IMR-90 (cell line): ENCODE measurements around the gene ACVR1. TPM values are rescaled to one million over a fixed set of nuclear protein-coding genes. Genes with fewer than 3 reads are reported as not detected.

ENCODE experiments used
- ATAC-seq: fragments of 200-7000 bp; cut with Tn5 transposase; 2 replicates; pipeline ENCODE4 v1.9.1; 2020; ENCODE audit warnings: low read depth, mild to moderate bottlenecking, moderate library complexity
- BruUV-seq: library from RNA; stranded (reverse); fragments of 400-500 nt; replicated peaks from 2 replicates; lab custom pipeline; 2021; lab: Mats Ljungman, UMichigan
- CTCF ChIA-PET: fragments of 300-600 bp; formaldehyde crosslinking; extraction: SDS; loops from one replicate; lab custom pipeline; 2021; ENCODE audit warnings: antibody characterized with exemption; lab: Yijun Ruan, JAX
- POLR2A ChIA-PET: fragments of 300-600 bp; sonication (Branson Sonifier 250); formaldehyde crosslinking; loops from one replicate; lab custom pipeline; 2022; ENCODE audit warnings: antibody characterized with exemption; ENCODE audit not compliant: unreplicated experiment; lab: Charles Lee
- DNase-seq: peaks from one replicate; pipeline ENCODE4 v3.0.0; 2013
- H2AFZ ChIP-seq: replicated peaks from 2 replicates; pipeline ENCODE3; 2013; ENCODE audit warnings: low read length, mild to moderate bottlenecking; ENCODE audit not compliant: poor library complexity
- H2AK5ac ChIP-seq: 2 replicates; pipeline ENCODE4 v1.6.1; 2013; ENCODE audit warnings: low read depth, low read length, inconsistent platforms
- H2AK9ac ChIP-seq: replicated peaks from 2 replicates; pipeline ENCODE3; 2013; ENCODE audit warnings: mild to moderate bottlenecking, low read depth, low read length, moderate library complexity; ENCODE audit not compliant: poor library complexity
- H2BK120ac ChIP-seq: 2 replicates; pipeline ENCODE4 v1.6.1; 2013; ENCODE audit warnings: low read depth, low read length, inconsistent platforms
- H2BK15ac ChIP-seq: 3 replicates; pipeline ENCODE4 v1.6.1; 2013; ENCODE audit warnings: low read depth, low read length, inconsistent platforms
- H2BK20ac ChIP-seq: 2 replicates; pipeline ENCODE4 v1.6.1; 2013; ENCODE audit warnings: low read depth, mild to moderate bottlenecking, inconsistent platforms, low read length, moderate library complexity
- H2BK5ac ChIP-seq: 2 replicates; pipeline ENCODE4 v1.6.1; 2013; ENCODE audit warnings: mild to moderate bottlenecking, low read depth, low read length, inconsistent platforms; ENCODE audit not compliant: poor library complexity, severe bottlenecking
- H3K14ac ChIP-seq: replicated peaks from 2 replicates; pipeline ENCODE4 v1.6.1; 2013; ENCODE audit warnings: low read depth, low read length, inconsistent platforms
- H3K18ac ChIP-seq: 2 replicates; pipeline ENCODE4 v1.6.1; 2013; ENCODE audit warnings: low read depth, low read length, control low read depth
- H3K23ac ChIP-seq: 2 replicates; pipeline ENCODE4 v1.6.1; 2013; ENCODE audit warnings: low read depth, low read length, inconsistent platforms
- H3K27ac ChIP-seq: 2 replicates; pipeline ENCODE4 v1.5.1; 2013; ENCODE audit warnings: mild to moderate bottlenecking, control low read depth, low read length; ENCODE audit not compliant: insufficient read depth
- H3K27me3 ChIP-seq: 2 replicates; pipeline ENCODE4 v1.6.1; 2013; ENCODE audit warnings: low read length; ENCODE audit not compliant: control insufficient read depth, insufficient read depth
- H3K36me3 ChIP-seq: 2 replicates; pipeline ENCODE4 v1.6.1; 2013; ENCODE audit warnings: low read length, mixed read lengths; ENCODE audit not compliant: control insufficient read depth, insufficient read depth
- H3K4ac ChIP-seq: 2 replicates; pipeline ENCODE4 v1.6.1; 2013; ENCODE audit warnings: low read depth, low read length, inconsistent platforms
- H3K4me1 ChIP-seq: 2 replicates; pipeline ENCODE4 v1.6.1; 2013; ENCODE audit warnings: low read length, mixed read lengths; ENCODE audit not compliant: control insufficient read depth, insufficient read depth
- H3K4me2 ChIP-seq: 2 replicates; pipeline ENCODE4 v1.6.1; 2013; ENCODE audit warnings: low read depth, mild to moderate bottlenecking, control low read depth, low read length, moderate library complexity
- H3K4me3 ChIP-seq: 2 replicates; pipeline ENCODE4 v1.5.1; 2013; ENCODE audit warnings: low read depth, mild to moderate bottlenecking, control low read depth, low read length, moderate library complexity; ENCODE audit not compliant: insufficient read depth
- H3K56ac ChIP-seq: 2 replicates; pipeline ENCODE4 v1.6.1; 2013; ENCODE audit warnings: low read length, inconsistent platforms; ENCODE audit not compliant: insufficient read depth; ENCODE audit errors: extremely low read depth
- H3K79me1 ChIP-seq, 2 experiments: 2 replicates each; pipeline ENCODE4 v1.6.1; 2013; ENCODE audit warnings: low read length in 2 of 2, inconsistent platforms in 1 of 2, low read depth in 1 of 2
- H3K9ac ChIP-seq: 2 replicates; pipeline ENCODE4 v1.6.1; 2013; ENCODE audit warnings: low read depth, low read length, control low read depth
- H3K9me1 ChIP-seq: 2 replicates; pipeline ENCODE4 v1.6.1; 2013; ENCODE audit warnings: low read length, inconsistent platforms; ENCODE audit not compliant: insufficient read depth
- H3K9me3 ChIP-seq: 2 replicates; pipeline ENCODE4 v1.6.1; 2013; ENCODE audit warnings: low read length; ENCODE audit not compliant: control insufficient read depth, insufficient read depth
- H4K20me1 ChIP-seq: 2 replicates; pipeline ENCODE4 v1.6.1; 2013; ENCODE audit warnings: low read length, inconsistent platforms; ENCODE audit not compliant: insufficient read depth
- H4K5ac ChIP-seq: 2 replicates; pipeline ENCODE4 v1.6.1; 2013; ENCODE audit warnings: mild to moderate bottlenecking, low read depth, low read length, control low read depth
- H4K8ac ChIP-seq, 2 experiments: 2 replicates each; pipeline ENCODE4 v1.6.1; 2013; ENCODE audit warnings: low read depth in 2 of 2, low read length in 2 of 2, control low read depth in 1 of 2, inconsistent platforms in 1 of 2
- H4K91ac ChIP-seq: 2 replicates; pipeline ENCODE4 v1.6.1; 2013; ENCODE audit warnings: low read depth, low read length, inconsistent platforms; ENCODE audit not compliant: insufficient read depth
- CEBPB ChIP-seq: IDR thresholded peaks from 2 replicates; pipeline ENCODE4 v1.6.1; 2012; ENCODE audit warnings: low read depth, low read length, improper control_type of control experiment
- CHD1 ChIP-seq: IDR thresholded peaks from 2 replicates; pipeline ENCODE4 v1.6.1; 2012; ENCODE audit warnings: low read depth, low read length, improper control_type of control experiment
- CTCF ChIP-seq: conservative IDR thresholded peaks from 2 replicates; pipeline ENCODE4 v1.5.1; 2012; ENCODE audit warnings: mild to moderate bottlenecking, low read depth, low read length, improper control_type of control experiment
- FOS ChIP-seq: fragments of 150-350 bp; IDR thresholded peaks from 2 replicates; pipeline ENCODE4 v1.6.1; 2016; ENCODE audit warnings: low read depth, low read length
- MAFK ChIP-seq: IDR thresholded peaks from 2 replicates; pipeline ENCODE4 v1.6.1; 2012; ENCODE audit warnings: low read depth, low read length, improper control_type of control experiment
- MXI1 ChIP-seq: IDR thresholded peaks from 2 replicates; pipeline ENCODE4 v1.6.1; 2012; ENCODE audit warnings: low read depth, mild to moderate bottlenecking, low read length, moderate library complexity, borderline replicate concordance
- RAD21 ChIP-seq: IDR thresholded peaks from 2 replicates; pipeline ENCODE4 v1.6.1; 2012; ENCODE audit warnings: low read length, improper control_type of control experiment
- SMC3 ChIP-seq: fragments of 150-350 bp; IDR thresholded peaks from 2 replicates; pipeline ENCODE4 v1.6.1; 2016; ENCODE audit warnings: low read depth, mild to moderate bottlenecking, antibody characterized with exemption, low read length, moderate library complexity
- USF2 ChIP-seq: fragments of 150-350 bp; IDR thresholded peaks from 2 replicates; pipeline ENCODE4 v1.6.1; 2017; ENCODE audit warnings: mild to moderate bottlenecking, antibody characterized with exemption, low read length, low read depth
- WGBS, 2 experiments: methylation state at CpG; one replicate each; pipeline versions ENCODE4 v1.1.5 to v1.1.7; 2013; ENCODE audit warnings: missing lambda C conversion rate in 2 of 2; ENCODE audit not compliant: insufficient read length in 1 of 2; ENCODE audit errors: extremely low coverage in 2 of 2; 5-methylcytosine and 5-hydroxymethylcytosine counted together
- dilution Hi-C: fragments of 300-500 bp; cut with HindIII; formaldehyde crosslinking; loops from one replicate; pipeline ENCODE4 v1.14.3; 2018; ENCODE audit warnings: low sequenced_read_pairs; ENCODE audit not compliant: unreplicated experiment
- in situ Hi-C: fragments of 300-500 bp; cut with MboI; formaldehyde crosslinking; loops from 3 replicates; pipeline ENCODE4 v1.14.3; 2019; ENCODE audit warnings: low sequenced_read_pairs, inconsistent platforms, mixed read lengths
- intact Hi-C: fragments of 100-400 bp; cut with micrococcal nuclease; formaldehyde crosslinking; loops from 2 replicates; pipeline ENCODE4 v1.10.0; 2022
- polyA plus RNA-seq, 3 experiments: library from polyadenylated mRNA; depleted of rRNA; stranded (reverse); fragments of >200 nt; gene quantifications; 2 replicates each; pipeline ENCODE4 v1.2.3, GENCODE V29; 2012; ENCODE audit warnings: low replicate concordance in 1 of 3
- total RNA-seq: library from RNA; depleted of rRNA; stranded (reverse); fragments of >200 nt; gene quantifications from 2 replicates; pipeline ENCODE4 v1.2.3, GENCODE V29; 2012

The ACVR1 gene
- total and polyA plus RNA-seq, 2 of the 4 experiments (the other 2 are of a cell fraction) = 21.1 to 40.8 TPM

DNA sequence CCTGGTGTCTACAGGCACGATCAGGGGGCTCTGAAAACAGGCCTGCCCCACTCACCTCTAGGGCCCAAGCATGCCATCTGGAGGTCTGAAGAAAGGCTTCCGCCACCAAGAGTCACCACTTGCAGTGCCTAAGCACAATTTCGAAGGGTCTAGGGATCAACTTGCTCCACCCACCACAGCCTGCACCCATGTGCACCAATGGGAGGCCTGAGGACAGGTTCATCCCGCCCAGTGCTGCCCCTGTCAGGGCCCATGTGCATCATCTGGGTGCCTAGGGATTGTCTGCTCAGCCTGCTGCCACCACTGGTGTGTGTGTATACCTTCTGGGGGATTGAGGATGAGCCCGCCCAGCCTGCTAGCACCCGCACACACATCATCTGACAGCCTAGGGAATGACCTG is 126.4 kb downstream of the ACVR1 start:
- H3K9ac ChIP-seq = no peak overlapping the region
- H3K9me1 ChIP-seq = peaks cover 8% of the 10 kb centered on the region
- no peak overlapping the region for H2AK5ac ChIP-seq
- no peak overlapping the region for H3K4ac ChIP-seq
- H3K9me3 ChIP-seq = no peaks in the 10 kb centered on the region
- H4K91ac ChIP-seq = no peak overlapping the region
- peaks cover 9% of the 10 kb centered on the region for H3K4me1 ChIP-seq
- H2BK15ac ChIP-seq = no peak overlapping the region
- H3K36me3 ChIP-seq = peaks cover 17% of the 10 kb centered on the region
- no peak overlapping the region for H2BK20ac ChIP-seq
- no peak for DNase-seq
- H2AFZ ChIP-seq = peak overlapping the region; percentile 40
- BruUV-seq = no TSS peak
- no peaks in the 10 kb centered on the region for H4K20me1 ChIP-seq
- peaks cover 13 to 40% of the 10 kb centered on the region in 2 experiments; a peak in 3 of 4 replicates for H3K79me1 ChIP-seq
- H3K56ac ChIP-seq = no peak overlapping the region
- H2AK9ac ChIP-seq = no peak overlapping the region
- H3K4me2 ChIP-seq = no peak overlapping the region
- no peak overlapping the region for H3K23ac ChIP-seq
- TF ChIP-seq CTCF = no peak
- no peak for TF ChIP-seq FOS
- TF ChIP-seq RAD21 = no peak
- no peak for TF ChIP-seq MAFK
- TF ChIP-seq CHD1 = no peak
- no peak for TF ChIP-seq USF2
- no peak for TF ChIP-seq CEBPB
- no peak for TF ChIP-seq SMC3
- no peak for TF ChIP-seq MXI1
- no peak overlapping the region for H3K14ac ChIP-seq
- H3K27me3 ChIP-seq = no peaks in the 10 kb centered on the region
- no CpG with 5 or more reads among the region's 6 CpGs for WGBS, 2 experiments
- ChIA-PET CTCF (no interaction called here), POLR2A (no interaction called here)
- in situ Hi-C loops (loop anchor here (25.0 kb wide), 2 partner anchors 262 to 1013 kb away; no protein-coding TSS in a partner anchor), dilution Hi-C loops (no loop called here), intact Hi-C loops (loop anchor here (5.0 kb wide), 1 partner anchor 122 kb away; the partner anchor contains the start of gene ACVR1C)
- H4K8ac ChIP-seq = no peak overlapping the region
- H2BK5ac ChIP-seq = no peak overlapping the region
- no peak for ATAC-seq
- H3K27ac ChIP-seq = no peak overlapping the region
- no peak overlapping the region for H3K18ac ChIP-seq
- no peak overlapping the region for H2BK120ac ChIP-seq
- no peak overlapping the region for H3K4me3 ChIP-seq
- H4K5ac ChIP-seq = no peak overlapping the region
